ENCODE measurements around the gene FXYD7. TPM values are rescaled to one million over a fixed set of nuclear protein-coding genes. Genes with fewer than 3 reads are reported as not detected.
A peak's percentile ranks its signal among the peaks of the same experiment; 100 is the strongest.

The FXYD7 gene
- total and polyA plus RNA-seq, 9 of the 15 experiments (the other 6 are each of a cell fraction or from before 2014, with no cell fraction given) = 0.10 to 0.80 (median 0.31) TPM; not detected in 3

GRCh38 chr19:35135389-35135909 is 7.6 kb upstream of the FXYD7 start (continued):
- TF ChIP-seq, protein P1, sequence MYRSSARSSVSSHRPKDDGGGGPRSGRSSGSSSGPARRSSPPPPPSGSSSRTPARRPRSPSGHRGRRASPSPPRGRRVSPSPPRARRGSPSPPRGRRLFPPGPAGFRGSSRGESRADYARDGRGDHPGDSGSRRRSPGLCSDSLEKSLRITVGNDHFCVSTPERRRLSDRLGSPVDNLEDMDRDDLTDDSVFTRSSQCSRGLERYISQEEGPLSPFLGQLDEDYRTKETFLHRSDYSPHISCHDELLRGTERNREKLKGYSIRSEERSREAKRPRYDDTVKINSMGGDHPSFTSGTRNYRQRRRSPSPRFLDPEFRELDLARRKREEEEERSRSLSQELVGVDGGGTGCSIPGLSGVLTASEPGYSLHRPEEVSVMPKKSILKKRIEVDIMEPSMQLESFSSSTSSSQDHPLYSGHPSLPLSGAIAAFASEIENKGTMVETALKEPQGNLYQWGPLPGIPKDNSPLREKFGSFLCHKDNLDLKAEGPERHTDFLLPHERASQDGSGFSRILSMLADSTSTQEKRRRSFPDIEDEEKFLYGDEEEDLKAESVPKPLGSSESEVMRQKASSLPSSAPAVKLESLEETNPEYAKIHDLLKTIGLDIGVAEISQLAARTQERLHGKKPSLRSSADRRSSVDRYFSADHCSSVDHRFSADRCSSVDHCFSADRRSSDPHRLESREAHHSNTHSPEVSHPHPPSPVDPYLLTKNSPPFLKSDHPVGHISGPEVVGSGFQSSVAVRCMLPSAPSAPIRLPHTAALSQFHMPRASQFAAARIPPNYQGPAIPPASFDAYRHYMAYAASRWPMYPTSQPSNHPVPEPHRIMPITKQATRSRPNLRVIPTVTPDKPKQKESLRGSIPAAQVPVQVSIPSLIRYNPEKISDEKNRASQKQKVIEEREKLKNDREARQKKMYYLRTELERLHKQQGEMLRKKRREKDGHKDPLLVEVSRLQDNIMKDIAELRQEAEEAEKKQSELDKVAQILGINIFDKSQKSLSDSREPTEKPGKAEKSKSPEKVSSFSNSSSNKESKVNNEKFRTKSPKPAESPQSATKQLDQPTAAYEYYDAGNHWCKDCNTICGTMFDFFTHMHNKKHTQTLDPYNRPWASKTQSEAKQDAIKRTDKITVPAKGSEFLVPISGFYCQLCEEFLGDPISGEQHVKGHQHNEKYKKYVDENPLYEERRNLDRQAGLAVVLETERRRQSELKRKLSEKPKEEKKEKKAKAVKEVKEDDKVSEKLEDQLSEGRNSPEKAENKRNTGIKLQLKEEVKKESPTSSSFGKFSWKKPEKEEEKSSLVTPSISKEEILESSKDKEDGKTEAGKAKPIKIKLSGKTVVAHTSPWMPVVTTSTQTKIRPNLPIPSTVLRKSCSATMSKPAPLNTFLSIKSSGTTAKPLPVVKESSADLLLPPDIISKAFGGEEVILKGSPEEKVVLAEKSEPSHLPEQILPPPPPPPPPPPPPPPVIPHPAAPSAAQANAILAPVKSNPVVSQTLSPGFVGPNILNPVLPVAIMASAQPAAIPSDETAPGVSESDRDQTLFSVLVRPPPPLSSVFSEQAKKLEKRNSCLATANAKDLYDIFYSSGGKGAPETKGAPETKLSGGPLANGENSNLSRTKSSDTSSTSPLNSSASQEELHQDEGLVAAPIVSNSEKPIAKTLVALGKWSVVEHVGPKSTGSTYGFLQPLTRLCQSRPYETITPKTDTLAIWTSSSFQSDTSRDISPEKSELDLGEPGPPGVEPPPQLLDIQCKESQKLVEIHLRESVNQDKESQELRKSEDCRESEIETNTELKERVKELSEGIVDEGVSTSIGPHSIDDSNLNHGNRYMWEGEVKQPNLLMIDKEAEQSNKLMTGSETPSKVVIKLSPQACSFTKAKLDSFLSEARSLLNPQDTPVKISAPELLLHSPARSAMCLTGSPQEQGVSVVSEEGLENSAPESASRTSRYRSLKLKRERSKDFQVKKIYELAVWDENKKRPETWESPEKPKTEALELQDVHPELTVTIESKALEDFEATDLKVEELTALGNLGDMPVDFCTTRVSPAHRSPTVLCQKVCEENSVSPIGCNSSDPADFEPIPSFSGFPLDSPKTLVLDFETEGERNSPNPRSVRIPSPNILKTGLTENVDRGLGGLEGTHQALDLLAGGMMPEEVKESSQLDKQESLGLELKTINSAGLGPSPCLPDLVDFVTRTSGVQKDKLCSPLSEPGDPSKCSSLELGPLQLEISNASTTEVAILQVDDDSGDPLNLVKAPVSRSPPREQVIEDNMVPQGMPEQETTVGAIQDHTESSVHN (IDR thresholded peaks at IDR 0.05; ENCODE audit: borderline replicate concordance in 1 of 2, low read depth in 1 of 2) = peak in 1 of 2 experiments; percentile 51; a peak in 1 of 4 replicates
- TF ChIP-seq KLF16 (IDR thresholded peaks at IDR 0.05) = peak; percentile 25; the same call in 1 of the 2 replicates
- TF ChIP-seq, protein P2, sequence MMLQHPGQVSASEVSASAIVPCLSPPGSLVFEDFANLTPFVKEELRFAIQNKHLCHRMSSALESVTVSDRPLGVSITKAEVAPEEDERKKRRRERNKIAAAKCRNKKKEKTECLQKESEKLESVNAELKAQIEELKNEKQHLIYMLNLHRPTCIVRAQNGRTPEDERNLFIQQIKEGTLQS (IDR thresholded peaks at IDR 0.05) = peak; percentile 56
- TF ChIP-seq, protein P2 (CRISPR knock-in tag; conservative IDR thresholded peaks at IDR 0.05) = no peak
- TF ChIP-seq HMGN3 (IDR thresholded peaks at IDR 0.05; ENCODE audit: borderline replicate concordance, extremely low read depth, insufficient read length, low read depth, low read length) = no peak
- TF ChIP-seq ZNF347 (CRISPR knock-in tag; IDR thresholded peaks at IDR 0.05; ENCODE audit: low read depth) = no peak
- TF ChIP-seq FOXM1 (IDR thresholded peaks at IDR 0.05; ENCODE audit: low read depth) = no peak; the same call in 1 of the 2 replicates
- no peak for TF ChIP-seq FOXM1 (CRISPR knock-in tag; IDR thresholded peaks at IDR 0.05; ENCODE audit: low read depth)
- TF ChIP-seq CC2D1A (IDR thresholded peaks at IDR 0.05) = peak; percentile 70; the same call in 1 of the 2 replicates
- peak; percentile 93 for TF ChIP-seq SMC3 (conservative IDR thresholded peaks at IDR 0.05; ENCODE audit: insufficient read depth, low read depth, low read length)
- no peak for TF ChIP-seq SPI1 (IDR thresholded peaks at IDR 0.05; ENCODE audit: borderline replicate concordance, low read depth, low read length)
- TF ChIP-seq NR2C1 (IDR thresholded peaks at IDR 0.05) = peak; percentile 50; the same call in 1 of the 2 replicates
- TF ChIP-seq NR2C1 (tag; IDR thresholded peaks at IDR 0.05) = no peak
- TF ChIP-seq FUS (optimal IDR thresholded peaks at IDR 0.05; ENCODE audit: low read depth, low read length) = no peak
- TF ChIP-seq, protein P3, sequence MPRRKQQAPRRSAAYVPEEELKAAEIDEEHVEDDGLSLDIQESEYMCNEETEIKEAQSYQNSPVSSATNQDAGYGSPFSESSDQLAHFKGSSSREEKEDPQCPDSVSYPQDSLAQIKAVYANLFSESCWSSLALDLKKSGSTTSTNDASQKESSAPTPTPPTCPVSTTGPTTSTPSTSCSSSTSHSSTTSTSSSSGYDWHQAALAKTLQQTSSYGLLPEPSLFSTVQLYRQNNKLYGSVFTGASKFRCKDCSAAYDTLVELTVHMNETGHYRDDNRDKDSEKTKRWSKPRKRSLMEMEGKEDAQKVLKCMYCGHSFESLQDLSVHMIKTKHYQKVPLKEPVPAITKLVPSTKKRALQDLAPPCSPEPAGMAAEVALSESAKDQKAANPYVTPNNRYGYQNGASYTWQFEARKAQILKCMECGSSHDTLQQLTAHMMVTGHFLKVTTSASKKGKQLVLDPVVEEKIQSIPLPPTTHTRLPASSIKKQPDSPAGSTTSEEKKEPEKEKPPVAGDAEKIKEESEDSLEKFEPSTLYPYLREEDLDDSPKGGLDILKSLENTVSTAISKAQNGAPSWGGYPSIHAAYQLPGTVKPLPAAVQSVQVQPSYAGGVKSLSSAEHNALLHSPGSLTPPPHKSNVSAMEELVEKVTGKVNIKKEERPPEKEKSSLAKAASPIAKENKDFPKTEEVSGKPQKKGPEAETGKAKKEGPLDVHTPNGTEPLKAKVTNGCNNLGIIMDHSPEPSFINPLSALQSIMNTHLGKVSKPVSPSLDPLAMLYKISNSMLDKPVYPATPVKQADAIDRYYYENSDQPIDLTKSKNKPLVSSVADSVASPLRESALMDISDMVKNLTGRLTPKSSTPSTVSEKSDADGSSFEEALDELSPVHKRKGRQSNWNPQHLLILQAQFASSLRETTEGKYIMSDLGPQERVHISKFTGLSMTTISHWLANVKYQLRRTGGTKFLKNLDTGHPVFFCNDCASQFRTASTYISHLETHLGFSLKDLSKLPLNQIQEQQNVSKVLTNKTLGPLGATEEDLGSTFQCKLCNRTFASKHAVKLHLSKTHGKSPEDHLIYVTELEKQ (CRISPR knock-in tag; IDR thresholded peaks at IDR 0.05) = no peak
- no peak for TF ChIP-seq RFX1 (IDR thresholded peaks at IDR 0.05)
